CD4-positive, alpha-beta memory T cell (primary cell): ENCODE measurements around the gene DHCR24. TPM values are rescaled to one million over a fixed set of nuclear protein-coding genes. Genes with fewer than 3 reads are reported as not detected.

Experiments used
- CTCF ChIA-PET: fragments of 350-600 bp; sonication (Branson Sonifier 250); formaldehyde crosslinking; loops from one replicate; lab custom pipeline; 2021; ENCODE audit warnings: inconsistent platforms; ENCODE audit not compliant: partially characterized antibody; lab: Charles Lee
- POLR2A ChIA-PET: fragments of 350-600 bp; sonication (Branson Sonifier 250); formaldehyde crosslinking; loops from one replicate; lab custom pipeline; 2021; ENCODE audit not compliant: partially characterized antibody; lab: Charles Lee
- DNase-seq, 5 donors: peaks; one replicate each; pipeline versions ENCODE4 v3.0.0 to v3.0.0-alpha.2; 2020 to 2022; ENCODE audit warnings: mixed read lengths in 1 of 5
- H3K27ac ChIP-seq: one replicate; pipeline ENCODE4 v1.7.0; 2013; ENCODE audit warnings: low read depth, low read length
- H3K27me3 ChIP-seq: 2 replicates; pipeline ENCODE4 v1.7.0; 2013; ENCODE audit warnings: mild to moderate bottlenecking, low read length, moderate library complexity; ENCODE audit not compliant: insufficient read depth
- H3K36me3 ChIP-seq: 2 replicates; pipeline ENCODE4 v1.7.0; 2013; ENCODE audit warnings: mild to moderate bottlenecking, low read length, moderate library complexity; ENCODE audit not compliant: insufficient read depth
- H3K4me1 ChIP-seq: 2 replicates; pipeline ENCODE4 v1.7.0; 2013; ENCODE audit warnings: mild to moderate bottlenecking, low read length, moderate library complexity; ENCODE audit not compliant: insufficient read depth
- H3K4me3 ChIP-seq, 2 donors: one replicate each; pipeline ENCODE4 v1.7.0; 2013; ENCODE audit warnings: low read length in 2 of 2, mild to moderate bottlenecking in 1 of 2
- H3K9me3 ChIP-seq, 2 donors: one replicate each; pipeline ENCODE4 v1.7.0; 2013; ENCODE audit warnings: low read length in 2 of 2, control low read depth in 1 of 2; ENCODE audit not compliant: control insufficient read depth in 1 of 2
- H3K27ac Mint-ChIP-seq, 7 donors: one replicate each; pipeline ENCODE4 v1.8.0; 2020 to 2021; ENCODE audit warnings: mixed read lengths in 7 of 7, mild to moderate bottlenecking in 6 of 7, inconsistent platforms in 3 of 7, moderate library complexity in 3 of 7
- H3K27me3 Mint-ChIP-seq, 2 donors: one replicate each; pipeline ENCODE4 v1.8.0; 2020 to 2021; ENCODE audit warnings: mixed read lengths in 2 of 2
- H3K36me3 Mint-ChIP-seq, 2 donors: one replicate each; pipeline ENCODE4 v1.8.0; 2020 to 2021; ENCODE audit warnings: mixed read lengths in 2 of 2, inconsistent platforms in 1 of 2, mild to moderate bottlenecking in 1 of 2
- H3K4me1 Mint-ChIP-seq, 4 donors: one replicate each; pipeline ENCODE4 v1.8.0; 2020 to 2021; ENCODE audit warnings: mixed read lengths in 4 of 4, mild to moderate bottlenecking in 1 of 4
- H3K4me3 Mint-ChIP-seq, 8 donors: one replicate each; pipeline ENCODE4 v1.8.0; 2020 to 2021; ENCODE audit warnings: mixed read lengths in 8 of 8, mild to moderate bottlenecking in 7 of 8, moderate library complexity in 6 of 8, inconsistent platforms in 3 of 8
- H3K9me3 Mint-ChIP-seq, 8 donors: one replicate each; pipeline ENCODE4 v1.8.0; 2020 to 2021; ENCODE audit warnings: mixed read lengths in 8 of 8, mild to moderate bottlenecking in 5 of 8, inconsistent platforms in 3 of 8, moderate library complexity in 1 of 8
- intact Hi-C: fragments of 100-400 bp; cut with micrococcal nuclease; formaldehyde crosslinking; loops from one replicate; pipeline ENCODE4 v1.15.1; 2023
- polyA plus RNA-seq, 2 donors: library from polyadenylated mRNA; unstranded; fragments of 300-500 nt; fragmentation: Illumina TruSeq; gene quantifications; one replicate each; pipeline ENCODE4 v1.2.3, GENCODE V29; 2021
- total RNA-seq, 2 experiments: library from RNA; stranded (reverse); gene quantifications; one replicate each; pipeline ENCODE4 v1.2.3, GENCODE V29; 2021

Gene DHCR24
- total and polyA plus RNA-seq, 4 experiments from 2014 or later: 5.9 to 9.9 (median 7.3) TPM

DNA sequence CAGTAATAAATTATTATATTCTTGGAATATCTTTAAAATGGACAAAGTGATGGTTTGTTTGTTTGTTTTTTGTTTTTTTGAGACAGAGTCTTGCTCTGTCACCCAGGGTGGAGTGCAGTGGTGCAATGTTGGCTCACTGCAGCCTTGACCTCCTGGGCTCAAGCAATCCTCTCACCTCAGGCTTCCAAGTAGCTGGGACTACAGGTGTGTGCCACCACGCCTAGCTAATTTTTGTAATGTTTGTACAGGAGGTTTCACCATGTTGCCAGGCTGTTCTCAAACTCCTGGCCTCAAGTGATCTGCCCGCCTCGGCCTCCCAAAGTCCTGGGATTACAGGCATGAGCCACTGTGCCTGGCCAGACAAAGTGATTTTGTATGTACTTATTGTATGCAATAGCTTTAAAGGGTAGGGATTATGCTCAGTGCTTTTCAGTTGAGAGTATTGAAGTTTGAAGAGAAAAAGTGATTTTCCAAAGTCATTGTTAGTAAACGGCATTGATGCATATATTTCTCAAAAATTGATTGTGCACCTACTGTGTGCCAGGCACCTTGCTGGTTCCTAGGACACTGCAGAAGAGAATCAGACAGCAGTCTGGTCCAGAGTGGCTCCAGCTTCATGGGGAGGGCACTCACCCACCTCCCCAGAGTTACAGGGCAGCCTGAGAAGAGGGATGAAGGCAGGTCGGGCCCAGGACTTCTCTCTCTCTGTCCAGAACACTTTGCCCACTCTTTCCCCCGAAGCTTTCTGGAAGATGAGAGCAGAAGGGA, 51.7 kb downstream of the DHCR24 start:
- H3K27me3 Mint-ChIP-seq: peaks cover 0 to 2% of the 10 kb centered on the region in 2 donors
- Histone ChIP-seq H3K9me3 (no peaks in the 10 kb centered on the region), H3K27ac (no peak overlapping the region), H3K4me1 (no peaks in the 10 kb centered on the region), H3K36me3 (no peaks in the 10 kb centered on the region), H3K27me3 (no peaks in the 10 kb centered on the region), H3K4me3 (no peak overlapping the region)
- CTCF ChIA-PET: no interaction called here
- H3K36me3 Mint-ChIP-seq: peaks cover 7 to 8% of the 10 kb centered on the region in 2 donors
- intact Hi-C loops: no loop called here
- no peak overlapping the region for H3K4me3 Mint-ChIP-seq
- H3K4me1 Mint-ChIP-seq: no peaks in the 10 kb centered on the region
- H3K9me3 Mint-ChIP-seq: peaks cover 0 to 12% (median 9%) of the 10 kb centered on the region in 8 donors
- no peak overlapping the region for H3K27ac Mint-ChIP-seq
- POLR2A ChIA-PET: no interaction called here
- no peak for DNase-seq

DNA sequence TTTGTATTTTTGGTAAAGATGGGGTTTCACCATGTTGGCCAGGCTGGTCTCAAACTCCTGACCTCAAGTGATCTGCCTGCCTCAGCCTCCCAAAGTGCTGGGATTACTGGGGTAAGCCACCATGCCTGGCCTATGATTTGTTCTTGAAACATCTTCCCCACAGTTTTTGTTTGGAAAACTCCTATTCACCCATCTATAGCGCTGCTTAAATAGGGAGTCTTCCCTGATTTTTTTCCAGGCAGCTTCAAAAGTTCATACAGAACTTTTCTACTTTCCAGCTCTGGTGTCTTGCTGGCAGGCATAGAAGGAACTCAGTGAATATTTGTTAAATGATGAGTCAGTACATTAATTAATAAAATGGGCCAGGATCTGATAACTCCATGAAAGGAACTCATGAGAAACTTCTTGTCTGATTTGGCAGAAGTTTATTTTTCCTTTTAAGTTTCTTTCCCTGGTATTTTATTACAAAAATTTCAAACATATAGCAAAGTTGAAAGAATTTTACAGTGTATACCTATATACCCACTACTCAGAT, 52.9 kb downstream of the DHCR24 start:
- DNase-seq: no peak
- H3K27ac ChIP-seq: no peak overlapping the region
- no peaks in the 10 kb centered on the region for H3K9me3 ChIP-seq
- H3K9me3 Mint-ChIP-seq: peaks cover 0 to 20% (median 11%) of the 10 kb centered on the region in 8 donors
- H3K27me3 ChIP-seq: no peaks in the 10 kb centered on the region
- no peaks in the 10 kb centered on the region for H3K4me1 ChIP-seq
- no peak overlapping the region for H3K4me3 Mint-ChIP-seq
- no peaks in the 10 kb centered on the region for H3K36me3 ChIP-seq
- POLR2A ChIA-PET: no interaction called here
- H3K36me3 Mint-ChIP-seq: peaks cover 7 to 10% of the 10 kb centered on the region in 2 donors
- peaks cover 0 to 2% of the 10 kb centered on the region in 2 donors for H3K27me3 Mint-ChIP-seq
- H3K4me3 ChIP-seq: no peak overlapping the region
- intact Hi-C loops: no loop called here
- H3K27ac Mint-ChIP-seq: no peak overlapping the region
- no peaks in the 10 kb centered on the region for H3K4me1 Mint-ChIP-seq
- CTCF ChIA-PET: no interaction called here

- no peaks in the 10 kb centered on the region for H3K36me3 ChIP-seq
- Mint-ChIP-seq H3K9me3 (peaks cover 0 to 25% (median 16%) of the 10 kb centered on the region in 8 donors), H3K36me3 (peaks cover 7 to 10% of the 10 kb centered on the region in 2 donors), H3K4me3 (no peak overlapping the region), H3K27me3 (peaks cover 0 to 2% of the 10 kb centered on the region in 2 donors), H3K27ac (no peak overlapping the region), H3K4me1 (no peaks in the 10 kb centered on the region)
- no peak overlapping the region for H3K27ac ChIP-seq
- H3K4me1 ChIP-seq: no peaks in the 10 kb centered on the region
- no peaks in the 10 kb centered on the region for H3K27me3 ChIP-seq
- intact Hi-C loops: no loop called here
- no peak for DNase-seq
- H3K9me3 ChIP-seq: no peaks in the 10 kb centered on the region
- ChIA-PET CTCF (interaction anchor here (1.2 kb wide), 1 partner anchor 24 kb away, joined by 3 read pairs; no protein-coding TSS in a partner anchor), POLR2A (no interaction called here)
- no peak overlapping the region for H3K4me3 ChIP-seq
Observed at GRCh38 chr1:54833121-54833520, 53.9 kb downstream of the DHCR24 start.

GRCh38 chr1:54826226-54826816, 60.7 kb downstream of the DHCR24 start:
- H3K27ac Mint-ChIP-seq: no peak overlapping the region
- no peak for DNase-seq
- CTCF ChIA-PET: no interaction called here

DNA sequence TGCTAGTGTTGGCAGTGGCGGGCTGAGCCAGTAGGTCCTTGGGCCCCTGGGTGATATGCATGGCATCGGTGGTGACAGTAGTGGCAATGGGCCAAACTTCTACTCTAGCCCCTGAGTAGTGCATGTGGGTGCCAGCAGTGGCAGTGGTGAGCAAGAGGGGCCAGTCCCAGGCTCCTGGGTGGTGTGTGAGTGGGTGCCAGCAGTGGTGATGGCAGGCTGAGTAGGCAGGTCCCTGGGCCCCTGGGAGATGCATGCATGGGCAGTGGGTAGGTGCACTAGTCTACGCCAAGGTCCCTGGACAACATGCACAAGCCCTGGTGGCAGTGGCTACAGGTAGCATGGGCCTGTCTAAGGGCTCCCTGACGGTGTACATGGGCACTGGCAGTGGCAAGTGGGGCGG, 61.3 kb downstream of the DHCR24 start:
- ChIA-PET CTCF (no interaction called here), POLR2A (no interaction called here)
- no peaks in the 10 kb centered on the region for H3K27me3 ChIP-seq
- H3K27ac Mint-ChIP-seq: no peak overlapping the region
- no peak overlapping the region for H3K4me3 ChIP-seq
- no peak overlapping the region for H3K4me3 Mint-ChIP-seq
- no peaks in the 10 kb centered on the region for H3K4me1 ChIP-seq
- H3K4me1 Mint-ChIP-seq: no peaks in the 10 kb centered on the region
- no peaks in the 10 kb centered on the region for H3K9me3 ChIP-seq
- H3K27ac ChIP-seq: no peak overlapping the region
- peaks cover 0 to 54% (median 32%) of the 10 kb centered on the region in 8 donors for H3K9me3 Mint-ChIP-seq
- peaks cover 18 to 34% of the 10 kb centered on the region in 2 donors for H3K36me3 Mint-ChIP-seq
- DNase-seq: no peak
- no peaks in the 10 kb centered on the region for H3K36me3 ChIP-seq
- no peaks in the 10 kb centered on the region for H3K27me3 Mint-ChIP-seq
- intact Hi-C loops: no loop called here

More at GRCh38 chr1:54826226-54826816, 60.7 kb downstream of the DHCR24 start:
- Histone ChIP-seq H3K9me3 (no peaks in the 10 kb centered on the region), H3K4me1 (no peaks in the 10 kb centered on the region), H3K36me3 (no peaks in the 10 kb centered on the region), H3K27ac (no peak overlapping the region), H3K27me3 (no peaks in the 10 kb centered on the region), H3K4me3 (no peak overlapping the region)
- peaks cover 0 to 59% (median 37%) of the 10 kb centered on the region in 8 donors for H3K9me3 Mint-ChIP-seq
- H3K4me3 Mint-ChIP-seq: no peak overlapping the region
- no peaks in the 10 kb centered on the region for H3K4me1 Mint-ChIP-seq
- H3K36me3 Mint-ChIP-seq: peaks cover 23 to 38% of the 10 kb centered on the region in 2 donors
- POLR2A ChIA-PET: no interaction called here
- intact Hi-C loops: no loop called here
- no peaks in the 10 kb centered on the region for H3K27me3 Mint-ChIP-seq

- no peaks in the 10 kb centered on the region for H3K9me3 ChIP-seq
- ChIA-PET CTCF (no interaction called here), POLR2A (no interaction called here)
- H3K4me1 ChIP-seq: no peaks in the 10 kb centered on the region
- no peaks in the 10 kb centered on the region for H3K27me3 ChIP-seq
- DNase-seq: no peak
- no peaks in the 10 kb centered on the region for H3K27me3 Mint-ChIP-seq
- intact Hi-C loops: no loop called here
- peaks cover 13 to 31% of the 10 kb centered on the region in 2 donors for H3K36me3 Mint-ChIP-seq
- no peak overlapping the region for H3K4me3 ChIP-seq
- no peak overlapping the region for H3K27ac ChIP-seq
- H3K27ac Mint-ChIP-seq: no peak overlapping the region
- peaks cover 0 to 3% (median 0%) of the 10 kb centered on the region in 4 donors for H3K4me1 Mint-ChIP-seq
- H3K9me3 Mint-ChIP-seq: peaks cover 0 to 43% (median 24%) of the 10 kb centered on the region in 8 donors
- H3K4me3 Mint-ChIP-seq: no peak overlapping the region
- H3K36me3 ChIP-seq: no peaks in the 10 kb centered on the region
Observed at GRCh38 chr1:54823670-54824069, 63.3 kb downstream of the DHCR24 start.

GRCh38 chr1:54819733-54820132, 67.3 kb downstream of the DHCR24 start:
- intact Hi-C loops: no loop called here
- no peaks in the 10 kb centered on the region for H3K4me1 ChIP-seq
- H3K36me3 Mint-ChIP-seq: peaks cover 10 to 13% of the 10 kb centered on the region in 2 donors
- H3K4me3 Mint-ChIP-seq: no peak overlapping the region
- H3K36me3 ChIP-seq: no peaks in the 10 kb centered on the region
- H3K4me1 Mint-ChIP-seq: peaks cover 0 to 8% (median 5%) of the 10 kb centered on the region in 4 donors
- CTCF ChIA-PET: no interaction called here
- no peaks in the 10 kb centered on the region for H3K27me3 Mint-ChIP-seq
- H3K27me3 ChIP-seq: no peaks in the 10 kb centered on the region
- no peaks in the 10 kb centered on the region for H3K9me3 ChIP-seq
- no peak overlapping the region for H3K27ac ChIP-seq
- peaks cover 0 to 24% (median 14%) of the 10 kb centered on the region in 8 donors for H3K9me3 Mint-ChIP-seq
- peak overlapping the region in 1 of 7 donors; percentile 77 for H3K27ac Mint-ChIP-seq
- no peak for DNase-seq
- POLR2A ChIA-PET: no interaction called here
- H3K4me3 ChIP-seq: no peak overlapping the region
